IMR-90 (cell line): ENCODE results near the gene ZNF74.

Experiments
- BHLHE40 ChIP-seq: fragments of 150-350 bp; IDR thresholded peaks from 2 replicates; pipeline ENCODE4 v1.6.1; 2016; ENCODE audit warnings: mild to moderate bottlenecking, low read depth, low read length
- CEBPB ChIP-seq: IDR thresholded peaks from 2 replicates; pipeline ENCODE4 v1.6.1; 2012; ENCODE audit warnings: low read depth, low read length, improper control_type of control experiment
- CTCF ChIP-seq: conservative IDR thresholded peaks from 2 replicates; pipeline ENCODE4 v1.5.1; 2012; ENCODE audit warnings: mild to moderate bottlenecking, low read depth, low read length, improper control_type of control experiment
- FOS ChIP-seq: fragments of 150-350 bp; IDR thresholded peaks from 2 replicates; pipeline ENCODE4 v1.6.1; 2016; ENCODE audit warnings: low read depth, low read length
- MXI1 ChIP-seq: IDR thresholded peaks from 2 replicates; pipeline ENCODE4 v1.6.1; 2012; ENCODE audit warnings: low read depth, mild to moderate bottlenecking, low read length, moderate library complexity, borderline replicate concordance
- POLR2A ChIP-seq: IDR thresholded peaks from 2 replicates; pipeline ENCODE4 v1.6.1; 2012; ENCODE audit warnings: mild to moderate bottlenecking, low read depth, low read length
- SMC3 ChIP-seq: fragments of 150-350 bp; IDR thresholded peaks from 2 replicates; pipeline ENCODE4 v1.6.1; 2016; ENCODE audit warnings: low read depth, mild to moderate bottlenecking, antibody characterized with exemption, low read length, moderate library complexity

GRCh38 chr22:20429254-20430100, 35.5 kb downstream of the ZNF74 start:
- TF ChIP-seq POLR2A: no peak
- TF ChIP-seq CTCF: no peak
- TF ChIP-seq SMC3: no peak
- no peak for TF ChIP-seq BHLHE40
- peak; percentile 40; the same call in 1 of the 2 replicates for TF ChIP-seq CEBPB
- no peak for TF ChIP-seq FOS
- no peak for TF ChIP-seq MXI1
